Glomerular visceral epithelial cell (primary cell): ENCODE data around the gene SHC3.
A peak's percentile ranks its signal among the peaks of the same experiment; 100 is the strongest.
"Not testable (repeated sequence)": the region's sequence is repeated elsewhere in the genome, so short reads cannot be mapped to it uniquely, and the experiment has no call there.

ENCODE experiments used
- DNase-seq: peaks from one replicate; pipeline ENCODE4 v3.0.0-alpha.2; 2016; ENCODE audit errors: extremely low spot score

SHC3 gene, protein sequence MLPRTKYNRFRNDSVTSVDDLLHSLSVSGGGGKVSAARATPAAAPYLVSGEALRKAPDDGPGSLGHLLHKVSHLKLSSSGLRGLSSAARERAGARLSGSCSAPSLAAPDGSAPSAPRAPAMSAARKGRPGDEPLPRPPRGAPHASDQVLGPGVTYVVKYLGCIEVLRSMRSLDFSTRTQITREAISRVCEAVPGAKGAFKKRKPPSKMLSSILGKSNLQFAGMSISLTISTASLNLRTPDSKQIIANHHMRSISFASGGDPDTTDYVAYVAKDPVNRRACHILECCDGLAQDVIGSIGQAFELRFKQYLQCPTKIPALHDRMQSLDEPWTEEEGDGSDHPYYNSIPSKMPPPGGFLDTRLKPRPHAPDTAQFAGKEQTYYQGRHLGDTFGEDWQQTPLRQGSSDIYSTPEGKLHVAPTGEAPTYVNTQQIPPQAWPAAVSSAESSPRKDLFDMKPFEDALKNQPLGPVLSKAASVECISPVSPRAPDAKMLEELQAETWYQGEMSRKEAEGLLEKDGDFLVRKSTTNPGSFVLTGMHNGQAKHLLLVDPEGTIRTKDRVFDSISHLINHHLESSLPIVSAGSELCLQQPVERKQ

GRCh38 chr9:89177944-89178829 is at the start of gene SHC3:
TSS of gene SHC3 (minus strand) at chr9:89178818. CDS start at chr9:89178460, 358 bp downstream.
- DNase-seq: peak; percentile 37

DNA sequence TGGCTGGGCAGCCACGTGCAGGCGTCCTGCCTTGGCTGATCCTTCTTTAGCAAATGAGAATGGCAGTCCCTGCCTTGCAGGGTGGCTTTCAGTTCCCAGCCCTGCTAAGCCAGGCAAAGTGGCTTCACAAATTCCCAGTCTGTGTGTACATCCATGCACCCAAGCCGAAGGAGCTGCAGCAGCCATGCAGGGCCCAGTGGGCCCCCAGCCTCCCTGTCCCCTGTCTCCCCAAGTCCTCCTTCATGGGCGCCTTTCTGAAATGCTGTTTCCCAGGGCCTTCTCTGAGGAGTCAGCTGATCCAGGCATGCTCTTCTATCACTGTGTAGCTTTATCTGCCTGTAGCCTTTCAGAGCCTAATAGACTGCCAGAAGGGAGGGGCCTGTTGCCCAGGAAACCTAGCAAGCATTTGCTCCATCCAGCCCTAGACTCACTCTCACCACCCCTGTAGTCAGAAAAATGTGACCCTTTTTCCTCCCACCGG is 47.4 kb upstream of the SHC3 start:
- DNase-seq: no peak

- no peak for DNase-seq
These were observed 47.0 kb upstream of the SHC3 start for GRCh38 chr9:89225587-89225986.

DNA sequence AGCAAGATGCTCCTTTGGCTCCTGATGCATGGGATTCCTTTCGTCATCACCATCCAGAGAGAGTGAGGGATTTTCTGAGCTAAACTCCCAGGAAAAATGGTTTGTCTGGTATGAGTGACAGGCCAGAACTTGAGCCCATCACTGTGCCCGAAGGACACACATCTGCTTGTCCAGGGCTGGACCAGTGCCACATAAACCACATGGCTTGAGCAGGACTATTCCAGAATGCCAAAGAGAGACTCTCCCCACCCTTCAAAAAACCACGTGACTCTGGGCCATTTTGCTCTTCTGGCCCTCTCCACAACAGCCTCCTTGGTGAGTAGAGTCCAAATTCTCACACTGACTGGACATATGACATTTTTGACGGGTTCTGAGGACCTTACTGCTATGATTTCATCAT is 46.4 kb upstream of the SHC3 start:
- no peak for DNase-seq

- DNase-seq: no peak
These were observed 46.0 kb upstream of the SHC3 start for GRCh38 chr9:89224633-89225032.

DNA sequence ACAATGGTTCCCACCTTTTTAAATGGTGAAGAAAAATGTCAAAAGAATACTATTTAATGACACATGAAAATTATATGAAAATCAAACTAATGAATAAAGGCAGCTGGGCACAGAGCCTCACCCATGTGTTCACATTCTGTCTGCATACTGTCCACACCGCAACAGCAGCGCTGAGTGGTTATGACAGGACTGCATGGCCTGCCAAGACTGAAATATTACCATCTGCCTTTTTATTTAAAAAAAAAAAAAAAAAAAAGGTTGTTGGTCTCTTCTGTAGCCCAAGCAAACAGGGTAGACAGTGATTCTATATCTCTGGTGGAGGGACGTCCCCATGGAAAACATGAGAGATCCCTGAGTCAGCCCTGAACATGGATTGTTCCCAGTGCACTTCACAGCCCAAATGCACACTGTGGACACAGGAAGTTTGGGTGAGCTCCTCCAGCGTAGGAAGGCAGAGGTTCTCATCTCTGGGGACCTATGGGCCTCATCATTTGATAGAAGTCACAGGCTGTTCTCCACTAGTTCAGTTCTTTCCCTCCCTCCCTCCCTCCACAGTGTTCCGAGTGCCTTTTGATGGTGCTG is 44.9 kb upstream of the SHC3 start:
- no peak for DNase-seq

DNA sequence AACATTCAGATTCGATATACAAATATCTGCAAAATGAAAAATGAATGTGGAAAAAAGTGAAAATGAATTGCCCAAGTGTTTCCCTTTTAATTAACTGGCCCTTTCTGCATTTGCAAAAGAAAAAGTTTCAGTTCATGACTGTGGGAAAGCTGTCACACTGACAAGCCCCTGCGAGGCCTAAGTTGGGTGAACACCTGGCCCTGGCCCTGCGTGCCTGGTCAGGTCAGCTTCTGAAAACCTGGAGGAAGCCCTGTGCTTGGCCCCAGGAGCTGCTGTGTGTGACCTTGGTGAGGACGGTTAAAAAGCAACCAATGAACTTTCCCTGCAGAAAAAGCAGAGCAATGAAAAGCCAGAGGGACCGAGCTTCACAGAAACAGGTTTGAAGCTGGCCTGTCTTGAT is 41.0 kb upstream of the SHC3 start:
- DNase-seq: no peak

DNA sequence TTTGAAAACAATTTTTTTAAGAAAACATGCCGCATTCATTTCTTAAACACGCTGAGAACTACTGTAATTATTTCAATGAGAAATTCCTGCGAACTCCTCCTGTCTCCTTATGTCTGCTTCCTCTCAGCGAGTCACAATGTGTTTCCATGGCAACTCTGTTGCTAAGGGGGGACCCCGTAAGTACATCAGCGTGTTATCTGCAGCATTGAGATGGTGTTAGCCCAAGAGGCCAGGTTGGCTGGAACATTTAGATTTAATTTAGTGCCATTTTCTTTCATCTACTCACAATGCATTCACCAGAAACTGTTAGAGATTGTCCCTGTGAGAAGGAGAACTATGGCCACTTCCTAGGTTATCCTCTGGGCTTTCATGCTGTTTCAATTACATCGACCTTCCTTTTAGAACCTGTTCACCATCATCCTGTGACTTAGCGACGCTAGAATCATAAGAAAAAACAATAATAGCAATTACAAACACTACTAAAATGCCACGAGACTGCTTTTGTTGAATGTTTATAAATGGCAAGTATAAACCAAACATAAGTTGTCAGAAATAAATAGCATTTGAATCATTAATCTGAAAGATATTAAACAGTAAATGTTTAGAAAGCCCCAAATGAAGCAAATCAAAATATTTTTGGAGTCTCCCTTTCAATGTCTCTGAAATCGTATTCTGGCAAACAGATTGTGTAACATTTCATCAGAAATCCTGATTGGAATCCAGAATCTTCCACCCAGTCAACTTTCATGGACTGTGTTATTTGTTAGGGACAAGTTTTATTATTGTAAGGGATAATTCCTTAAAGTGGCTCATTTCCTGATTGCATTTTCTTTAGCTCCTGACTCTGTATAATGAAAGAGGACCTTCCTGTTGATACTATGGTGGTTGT is 39.7 kb upstream of the SHC3 start:
- DNase-seq: no peak

GRCh38 chr9:89215342-89215741 is 36.7 kb upstream of the SHC3 start:
- DNase-seq: no peak

DNA sequence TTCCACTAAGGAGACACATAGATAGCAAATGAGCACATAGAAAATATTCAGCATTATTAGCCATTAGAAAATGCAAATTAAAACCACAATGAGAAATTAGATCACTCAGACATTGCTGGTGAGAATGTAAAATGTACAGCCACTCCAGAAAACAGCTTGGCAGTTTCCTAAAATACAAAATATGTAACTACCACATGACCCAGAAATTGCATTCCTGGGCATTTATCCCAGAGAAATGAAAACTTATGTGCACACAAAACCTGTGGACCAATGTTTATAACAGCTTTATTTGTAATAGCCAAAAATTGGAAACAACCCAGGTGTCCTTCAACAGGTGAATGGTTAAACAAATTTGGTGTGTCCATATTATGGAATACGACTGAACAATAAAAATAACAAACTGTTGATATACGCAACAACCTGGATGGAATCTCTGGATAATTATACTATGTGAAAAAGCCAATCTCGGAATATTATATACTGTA is 34.8 kb upstream of the SHC3 start:
- DNase-seq: no peak

DNA sequence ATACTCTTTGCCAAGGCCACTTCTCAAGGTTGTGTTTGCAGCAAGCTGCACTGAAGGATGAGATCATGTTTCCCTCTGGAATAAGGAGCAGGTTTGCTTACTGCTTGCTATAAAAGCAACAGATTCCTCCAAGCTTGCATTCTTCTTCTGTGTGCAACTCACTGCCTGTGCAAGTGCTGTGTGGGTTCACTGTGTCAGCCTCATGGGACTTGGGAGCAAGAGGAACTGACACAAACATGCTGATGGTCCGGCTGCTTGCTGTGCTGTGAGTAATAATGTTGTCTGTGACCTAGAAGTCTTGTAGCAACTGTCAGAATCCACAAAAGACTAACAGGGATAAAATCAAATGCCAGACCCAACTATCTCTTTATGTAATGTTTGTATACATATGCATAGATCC is 33.6 kb upstream of the SHC3 start:
- DNase-seq: no peak

GRCh38 chr9:89209311-89209710 is 30.7 kb upstream of the SHC3 start:
- DNase-seq: not testable (repeated sequence)

DNA sequence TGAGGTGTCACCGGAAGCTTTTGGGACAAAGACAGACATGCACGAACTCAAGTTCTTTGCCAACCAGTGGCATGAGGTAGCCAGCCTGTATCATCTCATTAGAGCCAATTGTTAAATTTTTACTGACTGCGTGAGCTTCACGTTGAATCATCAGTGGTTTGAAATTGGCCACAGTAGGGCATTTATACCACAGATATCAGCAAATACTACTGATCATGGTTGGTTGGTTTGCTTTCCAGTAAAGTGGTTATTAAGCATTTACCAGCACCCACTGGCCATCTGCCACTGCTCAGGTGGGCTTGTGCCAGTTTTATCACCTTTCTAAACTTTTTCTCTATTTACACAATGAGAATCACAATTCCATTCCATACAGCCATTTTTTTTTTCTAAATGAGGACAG is 28.4 kb upstream of the SHC3 start:
- peak; percentile 62 for DNase-seq

- DNase-seq: no peak
These were observed 26.2 kb upstream of the SHC3 start for GRCh38 chr9:89204801-89205200.

DNA sequence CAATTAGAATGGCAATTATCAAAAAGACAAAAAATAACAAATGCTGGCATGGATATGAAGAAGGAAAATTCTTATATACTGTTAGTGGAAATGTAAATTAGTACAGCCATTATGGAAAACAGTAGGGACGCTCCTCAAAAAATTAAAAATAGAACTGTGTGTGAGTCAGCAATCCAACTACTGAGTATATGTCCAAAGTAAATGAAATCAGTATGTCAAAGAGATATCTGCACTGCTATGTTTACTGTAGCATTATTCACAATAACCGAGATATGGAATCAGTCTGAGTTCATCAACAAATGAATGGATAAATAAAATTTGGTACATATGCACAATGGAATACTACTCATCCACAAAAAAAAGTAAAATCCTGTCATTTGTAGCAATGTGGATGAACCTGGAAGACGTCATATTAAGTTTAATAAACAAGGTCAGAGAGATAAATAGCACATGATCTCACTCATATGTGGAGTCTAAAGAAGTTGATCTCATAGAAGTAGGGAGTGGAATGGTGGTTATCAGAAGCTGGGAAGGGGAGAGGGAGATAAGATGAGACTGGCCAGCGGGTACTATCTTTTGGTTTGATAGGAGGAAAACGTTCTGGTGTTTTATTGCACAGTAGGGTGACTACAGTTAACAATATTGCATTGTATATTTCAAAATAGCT is 16.6 kb upstream of the SHC3 start:
- DNase-seq: no peak

DNA sequence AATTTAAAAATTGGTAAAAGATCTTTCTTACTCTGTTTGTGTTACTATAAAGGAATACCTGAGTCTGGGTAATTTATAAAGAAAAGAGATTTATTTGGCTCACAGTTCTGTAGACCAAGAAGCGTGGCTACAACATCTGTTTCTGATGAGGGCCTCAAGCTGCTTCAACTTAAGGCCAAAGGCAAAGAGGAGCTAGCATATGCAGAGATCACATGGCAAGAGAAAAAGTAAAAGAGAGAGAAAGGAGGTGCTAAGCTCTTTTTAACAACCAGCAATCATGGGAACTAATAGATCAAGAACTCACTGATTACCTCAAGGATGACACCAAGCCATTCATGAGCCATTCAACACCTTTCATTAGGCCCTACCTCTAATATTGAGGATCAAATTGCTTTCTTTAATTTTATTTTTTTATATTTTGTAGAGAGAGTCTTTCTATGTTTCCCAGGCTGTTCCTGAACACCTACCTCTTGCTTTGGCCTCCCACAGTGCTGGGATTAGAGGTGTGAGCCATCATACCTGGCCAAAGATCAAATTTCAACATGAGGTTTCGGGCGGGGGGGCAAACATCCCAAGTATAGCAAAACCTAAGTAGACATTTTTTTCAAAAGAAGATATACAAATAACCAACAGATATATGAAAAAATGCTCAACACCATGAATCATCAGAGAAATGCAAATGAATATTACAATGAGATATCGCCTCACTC is 16.0 kb upstream of the SHC3 start:
- no peak for DNase-seq

DNA sequence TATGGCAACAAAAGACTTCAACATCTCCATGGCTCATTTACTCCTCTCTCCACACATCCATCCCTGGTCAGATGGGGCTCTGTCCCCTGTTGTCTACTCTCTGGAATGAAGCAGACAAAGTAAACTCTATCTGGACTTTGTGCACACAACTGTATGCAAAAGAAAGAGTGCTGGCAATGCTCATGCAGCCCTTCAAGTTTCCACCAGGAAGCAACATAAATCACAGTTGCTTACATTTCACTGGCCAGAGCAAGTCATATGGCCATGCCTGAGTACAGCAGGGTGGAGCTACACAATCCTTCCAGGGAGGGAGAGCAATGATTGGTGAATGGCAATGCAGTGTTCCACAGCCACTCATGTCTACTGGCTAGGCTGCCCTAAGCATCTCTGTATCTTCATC is 12.4 kb upstream of the SHC3 start:
- no peak for DNase-seq

- no peak for DNase-seq
These were observed 10.6 kb upstream of the SHC3 start for GRCh38 chr9:89189215-89189614.

DNA sequence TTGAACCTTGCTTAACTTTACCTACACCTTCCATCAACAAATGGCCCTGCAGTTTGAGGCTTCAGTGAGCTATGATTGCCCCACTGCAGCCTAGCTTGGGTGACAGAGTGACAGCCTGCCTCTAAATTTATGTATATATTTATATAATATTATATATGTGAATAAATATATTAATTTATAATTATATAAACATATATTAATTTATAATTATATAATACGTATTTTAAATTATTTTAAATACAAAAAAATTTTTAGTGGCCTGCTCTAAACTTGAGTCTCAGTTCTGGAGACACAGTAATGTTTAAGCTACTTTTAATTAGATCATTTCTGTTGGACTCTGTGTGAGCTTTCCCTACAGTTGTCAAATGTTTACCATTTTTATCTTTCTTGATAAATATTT is 9.3 kb upstream of the SHC3 start:
- no peak for DNase-seq

DNA sequence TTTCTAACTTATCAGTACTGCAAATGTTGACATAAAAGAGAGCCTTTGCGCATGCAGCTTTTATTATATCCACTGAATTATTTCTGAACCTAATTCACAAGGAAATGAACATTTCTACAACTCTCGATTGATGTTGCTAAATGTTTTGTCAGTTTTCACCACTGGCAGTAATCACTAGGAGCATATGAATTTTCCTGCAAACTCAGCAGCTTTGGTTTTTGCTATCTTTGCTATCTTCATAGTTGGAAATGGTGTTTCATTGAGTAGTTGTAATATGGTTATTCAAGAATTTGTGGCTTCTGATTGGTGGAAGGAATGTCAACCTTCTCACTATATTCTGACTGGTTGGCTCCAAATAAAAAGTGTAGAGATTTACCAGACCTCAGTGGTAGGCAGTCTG is 8.9 kb upstream of the SHC3 start:
- DNase-seq: no peak
